WERI-Rb-1 (cell line): ENCODE results near the gene ARVCF.

ENCODE experiments used
- DNase-seq: peaks from one replicate; pipeline ENCODE4 v3.0.0-alpha.2; 2020
- H3K27ac ChIP-seq: fragments of 250-450 bp; sonication (Bioruptor Pico); 2 replicates; pipeline ENCODE4 v1.5.1; 2020; ENCODE audit warnings: mild to moderate bottlenecking, moderate library complexity
- H3K27me3 ChIP-seq: fragments of 250-450 bp; sonication (Bioruptor Pico); 2 replicates; pipeline ENCODE4 v1.5.1; 2021; ENCODE audit warnings: mild to moderate bottlenecking, low read depth, moderate library complexity; ENCODE audit not compliant: insufficient read depth, severe bottlenecking
- H3K36me3 ChIP-seq: fragments of 250-450 bp; sonication (Bioruptor Pico); 2 replicates; pipeline ENCODE4 v1.5.1; 2020; ENCODE audit warnings: mild to moderate bottlenecking, moderate library complexity
- H3K4me3 ChIP-seq: 2 replicates; pipeline ENCODE4 v1.5.1; 2011; ENCODE audit warnings: low read depth, mild to moderate bottlenecking, control low read depth, low read length
- H3K9me3 ChIP-seq: fragments of 250-450 bp; sonication (Bioruptor Pico); 2 replicates; pipeline ENCODE4 v1.5.1; 2021; ENCODE audit warnings: mild to moderate bottlenecking, moderate library complexity; ENCODE audit not compliant: severe bottlenecking
- CTCF ChIP-seq: IDR thresholded peaks from 2 replicates; pipeline ENCODE4 v1.5.1; 2011; ENCODE audit warnings: low read depth, mild to moderate bottlenecking, control low read depth, inconsistent platforms, low read length

ARVCF gene

GRCh38 chr22:20062766-20063083 is 46.1 kb upstream of the ARVCF start:
- no peak for DNase-seq

DNA sequence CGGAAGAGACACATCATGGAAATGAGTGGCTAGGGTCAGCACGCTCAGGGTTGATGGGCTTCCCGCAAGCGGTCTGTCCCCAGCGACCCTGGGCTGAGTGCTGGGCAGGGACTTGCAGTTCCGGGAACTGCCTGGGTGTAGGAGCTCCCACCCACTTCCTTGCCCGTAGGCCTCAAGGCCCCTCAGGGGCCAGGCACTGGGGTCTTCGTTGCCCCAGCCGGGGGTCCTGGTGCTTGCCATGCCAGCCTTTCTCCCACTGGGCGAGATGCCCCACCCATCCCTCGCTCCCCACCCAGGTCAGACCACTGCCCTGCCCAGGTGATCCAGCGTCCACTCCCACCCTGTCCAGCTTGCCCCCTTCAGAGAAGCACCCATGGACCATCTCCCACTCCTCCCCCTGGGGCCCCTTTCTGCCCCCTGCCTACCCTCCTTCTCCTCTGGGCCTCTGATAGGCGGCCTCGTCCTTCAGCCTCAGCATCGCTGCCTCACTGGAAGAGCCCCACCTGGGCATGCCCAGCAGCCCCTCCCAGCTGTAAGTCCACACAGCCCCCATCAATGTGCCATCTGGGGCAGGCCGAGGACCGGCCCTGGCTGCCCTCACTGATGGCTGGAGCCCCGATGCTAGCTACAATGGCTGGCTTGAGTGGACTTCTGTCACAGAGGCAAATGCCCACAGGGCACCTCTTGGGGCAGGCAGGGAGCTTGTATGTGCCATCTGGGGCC is 45.6 kb upstream of the ARVCF start:
- H3K36me3 ChIP-seq = no peaks in the 10 kb centered on the region; the same call in 1 of the 2 replicates
- no peak overlapping the region for H3K27ac ChIP-seq
- H3K27me3 ChIP-seq = no peaks in the 10 kb centered on the region
- TF ChIP-seq CTCF = no peak
- H3K4me3 ChIP-seq = no peak overlapping the region
- no peaks in the 10 kb centered on the region for H3K9me3 ChIP-seq
- DNase-seq = no peak

More at GRCh38 chr22:20062766-20063083, 46.1 kb upstream of the ARVCF start:
- no peaks in the 10 kb centered on the region; the same call in 1 of the 2 replicates for H3K36me3 ChIP-seq
- no peak overlapping the region for H3K4me3 ChIP-seq
- H3K27me3 ChIP-seq = no peaks in the 10 kb centered on the region
- H3K27ac ChIP-seq = no peak overlapping the region
- no peak for TF ChIP-seq CTCF
- no peaks in the 10 kb centered on the region for H3K9me3 ChIP-seq

- no peaks in the 10 kb centered on the region for H3K27me3 ChIP-seq
- TF ChIP-seq CTCF = no peak
- no peak overlapping the region for H3K4me3 ChIP-seq
- H3K9me3 ChIP-seq = no peaks in the 10 kb centered on the region
- DNase-seq = no peak
- no peaks in the 10 kb centered on the region; the same call in 1 of the 2 replicates for H3K36me3 ChIP-seq
- no peak overlapping the region for H3K27ac ChIP-seq
Observed at GRCh38 chr22:20061481-20061861, 44.8 kb upstream of the ARVCF start.

- no peak overlapping the region for H3K27ac ChIP-seq
- no peak overlapping the region for H3K4me3 ChIP-seq
- H3K9me3 ChIP-seq = no peaks in the 10 kb centered on the region
- DNase-seq = no peak
- H3K27me3 ChIP-seq = no peaks in the 10 kb centered on the region
- TF ChIP-seq CTCF = peak; percentile 47
- no peaks in the 10 kb centered on the region; the same call in 1 of the 2 replicates for H3K36me3 ChIP-seq
Observed at GRCh38 chr22:20060700-20061480, 44.3 kb upstream of the ARVCF start.

GRCh38 chr22:20058989-20059770 is 42.6 kb upstream of the ARVCF start:
- DNase-seq = no peak
- Histone ChIP-seq H3K27me3 (no peaks in the 10 kb centered on the region), H3K36me3 (no peaks in the 10 kb centered on the region; the same call in 1 of the 2 replicates), H3K9me3 (no peaks in the 10 kb centered on the region), H3K27ac (no peak overlapping the region), H3K4me3 (no peak overlapping the region)
- no peak for TF ChIP-seq CTCF
